Left lung (tissue), 10 donors: Measurements from ENCODE around the gene VGLL4. TPM values are rescaled to one million over a fixed set of nuclear protein-coding genes. Genes with fewer than 3 reads are reported as not detected.

Experiments
- ATAC-seq: fragments of 200-7000 bp; cut with Tn5 transposase; one replicate; pipeline ENCODE4 v1.9.1; 2020; ENCODE audit warnings: moderate library complexity
- DNase-seq, 4 donors: peaks; one replicate each; pipeline ENCODE4 v3.0.0-alpha.2; 2013 to 2020
- H3K27ac ChIP-seq, 2 donors: fragments of 200-600 bp; sonication (generic) in 1 of 2; one replicate each; pipeline versions ENCODE4 v1.5.0 to v1.8.0; 2020 to 2021
- H3K27me3 ChIP-seq, 2 donors: fragments of 200-600 bp; sonication (generic) in 1 of 2; one replicate each; pipeline versions ENCODE4 v1.5.0 to v1.8.0; 2020 to 2021
- H3K36me3 ChIP-seq, 2 donors: fragments of 200-600 bp; sonication (generic) in 1 of 2; one replicate each; pipeline versions ENCODE4 v1.5.0 to v1.8.0; 2020 to 2021
- H3K4me1 ChIP-seq, 2 donors: fragments of 200-600 bp; one replicate each; pipeline ENCODE4 v1.8.0; 2021
- H3K4me3 ChIP-seq, 2 donors: fragments of 200-600 bp; sonication (generic) in 1 of 2; one replicate each; pipeline versions ENCODE4 v1.5.0 to v1.8.0; 2020 to 2021; ENCODE audit warnings: mild to moderate bottlenecking in 1 of 2
- H3K9me3 ChIP-seq, 2 donors: fragments of 200-600 bp; sonication (generic) in 1 of 2; one replicate each; pipeline versions ENCODE4 v1.5.0 to v1.8.0; 2020 to 2021
- CTCF ChIP-seq, 2 donors: fragments of 200-600 bp; sonication (generic) in 1 of 2; IDR thresholded peaks; one replicate each; pipeline versions ENCODE4 v1.5.0 to v1.8.0; 2021; ENCODE audit warnings: antibody characterized with exemption in 2 of 2
- intact Hi-C, 2 donors: fragments of 100-400 bp; cut with DNase I; formaldehyde crosslinking; loops; one replicate each; pipeline versions ENCODE4 v1.11.2 to v1.14.2; 2022
- polyA plus RNA-seq, 6 donors: library from polyadenylated mRNA; unstranded; fragments of 120-200 nt; gene quantifications; one replicate each; pipeline ENCODE4 v1.2.1, GENCODE V29; 2013; ENCODE audit not compliant: insufficient read length in 6 of 6
- total RNA-seq, 2 donors: library from RNA; stranded (reverse); fragmentation: NEBNext Ultra II Directional; extraction: Animal tissue kit (Norgen Biotek cat#: 25700); gene quantifications; one replicate each; pipeline ENCODE4 v1.2.1, GENCODE V29; 2021
- donor health status: DM: no; HTN: yes; CAD: no.
- donor health status: DM: no; HTN: no; CAD: no.

Gene VGLL4
- total and polyA plus RNA-seq, 8 donors: 40.2 to 115 (median 106) TPM

GRCh38 chr3:11672363-11672762, 28.6 kb upstream of the VGLL4 start:
- intact Hi-C loops: no loop called here
- TF ChIP-seq CTCF (IDR thresholded peaks at IDR 0.05): no peak
- peaks cover 8 to 14% of the 10 kb centered on the region in 2 donors for H3K4me1 ChIP-seq
- ATAC-seq (no peak), DNase-seq (no peak)
- H3K4me3 ChIP-seq: no peak overlapping the region
- no peak overlapping the region for H3K27ac ChIP-seq
- H3K36me3 ChIP-seq: no peaks in the 10 kb centered on the region
- H3K9me3 ChIP-seq: no peaks in the 10 kb centered on the region
- no peaks in the 10 kb centered on the region for H3K27me3 ChIP-seq

DNA sequence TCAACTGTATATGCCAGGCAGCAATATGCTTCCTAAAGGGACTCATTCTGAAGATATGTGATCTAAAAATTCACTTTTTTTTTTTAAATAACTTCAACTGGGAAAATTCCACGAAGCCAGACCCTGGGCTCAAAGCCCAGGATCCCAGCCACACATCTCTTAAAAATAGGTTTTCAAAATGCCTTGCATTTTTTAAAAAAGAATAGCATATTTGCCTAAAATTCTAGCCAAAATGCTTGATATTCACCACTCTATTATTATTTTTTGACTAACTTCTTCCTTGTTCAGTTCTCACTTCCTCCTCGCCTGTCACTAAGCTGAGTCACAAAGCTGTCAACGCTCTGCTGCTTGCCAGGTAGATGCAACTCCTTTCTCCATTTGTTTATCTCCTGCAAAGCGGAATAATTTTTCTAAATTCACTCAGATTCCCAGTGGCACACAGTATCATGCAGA, 28.0 kb upstream of the VGLL4 start:
- Histone ChIP-seq H3K4me1 (peaks cover 8 to 14% of the 10 kb centered on the region in 2 donors), H3K36me3 (no peaks in the 10 kb centered on the region), H3K27me3 (no peaks in the 10 kb centered on the region), H3K4me3 (no peak overlapping the region), H3K27ac (no peak overlapping the region), H3K9me3 (no peaks in the 10 kb centered on the region)
- no peak for TF ChIP-seq CTCF (IDR thresholded peaks at IDR 0.05)
- DNase-seq: no peak
- intact Hi-C loops: no loop called here
- ATAC-seq: peak; percentile 64

- H3K4me1 ChIP-seq: peaks cover 8 to 14% of the 10 kb centered on the region in 2 donors
- no peak overlapping the region for H3K27ac ChIP-seq
- intact Hi-C loops: no loop called here
- H3K27me3 ChIP-seq: no peaks in the 10 kb centered on the region
- H3K9me3 ChIP-seq: no peaks in the 10 kb centered on the region
- H3K36me3 ChIP-seq: no peaks in the 10 kb centered on the region
- no peak overlapping the region for H3K4me3 ChIP-seq
- DNase-seq: no peak
- ATAC-seq: no peak
- no peak for TF ChIP-seq CTCF (IDR thresholded peaks at IDR 0.05)
Observed at GRCh38 chr3:11668243-11669235, 24.8 kb upstream of the VGLL4 start.

GRCh38 chr3:11665331-11665730, 21.6 kb upstream of the VGLL4 start:
- no peak overlapping the region for H3K4me3 ChIP-seq
- H3K27ac ChIP-seq: no peak overlapping the region
- H3K27me3 ChIP-seq: no peaks in the 10 kb centered on the region
- peaks cover 0 to 11% of the 10 kb centered on the region in 2 donors for H3K4me1 ChIP-seq
- intact Hi-C loops: no loop called here
- H3K9me3 ChIP-seq: no peaks in the 10 kb centered on the region
- DNase-seq (no peak), ATAC-seq (no peak)
- TF ChIP-seq CTCF (IDR thresholded peaks at IDR 0.05): no peak
- no peaks in the 10 kb centered on the region for H3K36me3 ChIP-seq

- intact Hi-C loops: no loop called here
- Histone ChIP-seq H3K4me3 (no peak overlapping the region), H3K27ac (peak overlapping the region in 1 of 2 donors; percentile 2), H3K4me1 (peaks cover 0 to 11% of the 10 kb centered on the region in 2 donors), H3K27me3 (no peaks in the 10 kb centered on the region), H3K9me3 (no peaks in the 10 kb centered on the region), H3K36me3 (no peaks in the 10 kb centered on the region)
- peak in 1 of 2 donors; percentile 14 for TF ChIP-seq CTCF (IDR thresholded peaks at IDR 0.05)
- ATAC-seq (no peak), DNase-seq (no peak)
Observed at GRCh38 chr3:11662392-11662990, 18.8 kb upstream of the VGLL4 start.
